ENCODE measurements around the gene B4GALT1. TPM values are rescaled to one million over a fixed set of nuclear protein-coding genes. Genes with fewer than 3 reads are reported as not detected.

Gene B4GALT1
- total and polyA plus RNA-seq, 2 of the 8 experiments (the other 6 are each of a cell fraction or from before 2014, with no cell fraction given), result 12.8 to 18.2 TPM

DNA sequence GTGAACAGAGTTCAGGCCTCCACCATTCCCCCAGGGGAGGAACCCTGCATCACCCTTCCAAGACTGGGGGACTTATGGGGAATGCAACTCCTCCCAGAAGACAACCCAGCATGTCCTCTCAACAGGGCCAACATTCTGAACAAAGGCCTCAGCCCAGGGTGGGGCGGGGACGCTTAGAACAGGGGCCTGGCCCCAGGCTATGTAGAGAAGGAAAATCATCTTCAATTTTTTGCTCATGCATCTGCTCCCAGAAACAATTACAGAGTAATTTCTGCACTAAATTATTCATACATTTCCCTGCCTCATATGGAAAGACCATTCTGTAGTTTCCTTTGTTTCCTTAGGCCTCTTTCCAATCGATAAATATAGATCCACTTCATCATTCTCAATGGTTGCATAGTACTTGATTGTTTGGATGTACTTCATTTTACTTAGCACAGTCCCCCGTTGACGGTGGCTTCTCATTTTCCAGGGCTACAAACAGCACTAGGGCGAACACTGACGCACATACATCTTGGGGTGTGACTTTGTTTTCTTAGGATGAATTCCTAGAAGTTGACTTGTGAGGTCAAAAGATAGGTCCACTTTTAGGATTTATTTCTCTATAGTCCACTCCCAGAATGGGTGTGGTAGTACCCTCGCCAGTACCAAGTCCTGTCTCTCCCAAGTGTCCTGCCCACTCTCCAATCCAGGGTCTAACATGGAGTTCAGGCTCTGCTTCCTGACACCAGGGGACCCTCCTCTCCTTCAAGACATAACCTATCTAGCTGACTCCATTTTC is 63.4 kb downstream of the B4GALT1 start:
- no peak overlapping the region for H4K8ac ChIP-seq (ENCODE audit: extremely low read depth, insufficient read depth, low read length)
- no peak overlapping the region for H2BK15ac ChIP-seq (ENCODE audit: low read length)
- H3K9me3 ChIP-seq (ENCODE audit: insufficient read depth in 2 of 2, low read depth in 1 of 2, low read length in 1 of 2), result no peaks in the 10 kb centered on the region
- TF ChIP-seq, protein P1, sequence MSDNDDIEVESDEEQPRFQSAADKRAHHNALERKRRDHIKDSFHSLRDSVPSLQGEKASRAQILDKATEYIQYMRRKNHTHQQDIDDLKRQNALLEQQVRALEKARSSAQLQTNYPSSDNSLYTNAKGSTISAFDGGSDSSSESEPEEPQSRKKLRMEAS (IDR thresholded peaks at IDR 0.05), result no peak
- TF ChIP-seq RAD21 (IDR thresholded peaks at IDR 0.05 in 1 of 2, conservative IDR thresholded peaks at IDR 0.05 in 1 of 2; ENCODE audit: low read depth in 2 of 2, low read length in 2 of 2), result peak in 1 of 2 experiments; percentile 21; a peak in 1 of 4 replicates
- H4K5ac ChIP-seq (ENCODE audit: insufficient read length, low read depth, low read length), result no peak overlapping the region
- H2BK120ac ChIP-seq (replicated peaks; ENCODE audit: low read depth, low read length), result no peak overlapping the region
- no peak overlapping the region for H3K23ac ChIP-seq (ENCODE audit: insufficient read length)
- no peak overlapping the region for H2BK5ac ChIP-seq (ENCODE audit: low read depth, low read length)
- H3K79me2 ChIP-seq (ENCODE audit: control insufficient read depth in 1 of 2, insufficient read depth in 2 of 2, low read length in 2 of 2), result no peaks in the 10 kb centered on the region
- no peak for FAIRE-seq
- no peak overlapping the region for H3K27ac ChIP-seq (ENCODE audit: low read depth, low read length)
- ChIA-PET CTCF (ENCODE audit: partially characterized antibody) (interaction anchor here (0.8 to 1.6 kb wide), 2 partner anchors 24 to 123 kb away, joined by 3 to 7 read pairs; no protein-coding TSS in a partner anchor), POLR2A (ENCODE audit: partially characterized antibody) (interaction anchor here (1.0 kb wide), 1 partner anchor 101 kb away, joined by 3 read pairs; no protein-coding TSS in a partner anchor)
- no peak overlapping the region for H4K91ac ChIP-seq (replicated peaks; ENCODE audit: insufficient read length, low read length)
- no peak for DNase-seq (ENCODE audit: low read depth in 1 of 2, low spot score in 2 of 2)
- no peak overlapping the region for H3K4me3 ChIP-seq (ENCODE audit: extremely low read depth in 1 of 4, insufficient read depth in 2 of 4, low read depth in 3 of 4, low read length in 4 of 4)
- H3K27me3 ChIP-seq (replicated peaks in 1 of 4; ENCODE audit: control insufficient read depth in 3 of 4, extremely low read depth in 1 of 4, insufficient read depth in 3 of 4, low read length in 3 of 4), result no peaks in the 10 kb centered on the region
- H3K4me1 ChIP-seq (replicated peaks in 1 of 4; ENCODE audit: control insufficient read depth in 3 of 4, insufficient read depth in 4 of 4, low read length in 3 of 4), result peaks cover 0 to 3% (median 0%) of the 10 kb centered on the region in 4 experiments; a peak in 1 of 7 replicates
- H3K9ac ChIP-seq (replicated peaks in 1 of 4; ENCODE audit: extremely low read depth in 1 of 4, low read depth in 3 of 4, low read length in 3 of 4), result no peak overlapping the region
- no peak overlapping the region for H3K18ac ChIP-seq (ENCODE audit: extremely low read depth, low read length)
- H3K4me2 ChIP-seq (ENCODE audit: insufficient read depth in 1 of 2, low read depth in 2 of 2, low read length in 2 of 2), result no peak overlapping the region
- 88% methylated on average over 8 of the region's 8 CpGs; no CpG with 5 or more reads in 1 of the 2 experiments for whole genome bisulfite sequencing, 2 experiments (ENCODE audit: extremely low coverage in 1 of 2, insufficient coverage in 1 of 2, insufficient read length in 1 of 2, insufficient replicate concordance in 2 of 2, low coverage in 1 of 2, low lambda C conversion rate in 2 of 2, missing lambda C conversion rate in 1 of 2)
- no peaks in the 10 kb centered on the region for H3K23me2 ChIP-seq (ENCODE audit: low read depth, low read length)
- H3K56ac ChIP-seq (replicated peaks; ENCODE audit: insufficient read length, low read depth, low read length), result no peak overlapping the region
- no peak overlapping the region for H2AFZ ChIP-seq (ENCODE audit: low read length)
- H2BK12ac ChIP-seq (ENCODE audit: low read depth, low read length), result no peak overlapping the region
- H2AK5ac ChIP-seq (ENCODE audit: low read depth, low read length), result no peak overlapping the region
- no peak overlapping the region for H3K14ac ChIP-seq (ENCODE audit: insufficient read length)
- no peaks in the 10 kb centered on the region for H3K79me1 ChIP-seq (ENCODE audit: low read depth, low read length)
- no peaks in the 10 kb centered on the region for H4K20me1 ChIP-seq (replicated peaks in 1 of 2; ENCODE audit: control insufficient read depth in 1 of 2, insufficient read depth in 2 of 2, low read length in 2 of 2)
- H3K4ac ChIP-seq (replicated peaks; ENCODE audit: insufficient read length, low read depth, low read length), result no peak overlapping the region
- no peak overlapping the region for H2BK20ac ChIP-seq (ENCODE audit: low read length)
- H3K36me3 ChIP-seq (ENCODE audit: control insufficient read depth in 2 of 4, insufficient read depth in 4 of 4, low read length in 3 of 4), result no peaks in the 10 kb centered on the region
